Measurements from ENCODE around the gene TDP1.

GRCh38 chr14:90062127-90062794, 106.5 kb downstream of the TDP1 start:
- TF ChIP-seq POLR2A (IDR thresholded peaks at IDR 0.05; ENCODE audit: low read depth, low read length) (no peak), TAF1 (IDR thresholded peaks at IDR 0.05; ENCODE audit: borderline replicate concordance, low read depth, low read length) (no peak), POLR2AphosphoS5 (IDR thresholded peaks at IDR 0.05; ENCODE audit: low read depth, low read length) (no peak)

Data from GM12892 (cell line).